Activated T-cell treated with anti-CD3 and anti-CD28 coated beads, Interleukin-2, amount 50 U/mL, for 4 hours (primary cell): ENCODE measurements around the gene RIMBP2. TPM values are rescaled to one million over a fixed set of nuclear protein-coding genes. Genes with fewer than 3 reads are reported as not detected.

Experiments
- ATAC-seq, 2 donors: fragments of 200-7000 bp; cut with Tn5 transposase; one replicate each; pipeline ENCODE4 v1.10.0; 2021
- DNase-seq: peaks from one replicate; pipeline ENCODE4 v3.0.0-alpha.2; 2020
- H3K27me3 Mint-ChIP-seq: one replicate; pipeline ENCODE4 v1.8.0; 2021; ENCODE audit warnings: low read depth, mixed read lengths
- H3K36me3 Mint-ChIP-seq: one replicate; pipeline ENCODE4 v1.8.0; 2022; ENCODE audit warnings: mixed read lengths; ENCODE audit not compliant: insufficient read depth
- H3K4me1 Mint-ChIP-seq: one replicate; pipeline ENCODE4 v1.8.0; 2021; ENCODE audit warnings: low read depth, mixed read lengths
- H3K4me3 Mint-ChIP-seq: one replicate; pipeline ENCODE4 v1.8.0; 2021; ENCODE audit warnings: mild to moderate bottlenecking, moderate library complexity, mixed read lengths
- H3K9me3 Mint-ChIP-seq: one replicate; pipeline ENCODE4 v1.8.0; 2021; ENCODE audit warnings: mixed read lengths
- total RNA-seq, 3 donors: library from RNA; stranded (reverse); gene quantifications; one replicate each; pipeline ENCODE4 v1.2.1, GENCODE V29; 2021

Gene RIMBP2
- total RNA-seq, 3 donors from 2014 or later, result not detected

GRCh38 chr12:130574402-130574801 lies 141.7 kb downstream of the RIMBP2 start:
- no peaks in the 10 kb centered on the region for H3K27me3 Mint-ChIP-seq
- no peaks in the 10 kb centered on the region for H3K9me3 Mint-ChIP-seq
- ATAC-seq, result no peak
- H3K36me3 Mint-ChIP-seq, result no peaks in the 10 kb centered on the region
- H3K4me3 Mint-ChIP-seq, result no peak overlapping the region
- DNase-seq, result no peak
- H3K4me1 Mint-ChIP-seq, result no peaks in the 10 kb centered on the region

GRCh38 chr12:130573766-130574165 lies 142.3 kb downstream of the RIMBP2 start:
- no peak for ATAC-seq
- H3K27me3 Mint-ChIP-seq, result no peaks in the 10 kb centered on the region
- no peaks in the 10 kb centered on the region for H3K9me3 Mint-ChIP-seq
- H3K36me3 Mint-ChIP-seq, result no peaks in the 10 kb centered on the region
- H3K4me3 Mint-ChIP-seq, result no peak overlapping the region
- H3K4me1 Mint-ChIP-seq, result no peaks in the 10 kb centered on the region
- DNase-seq, result no peak

GRCh38 chr12:130573235-130573634 lies 142.9 kb downstream of the RIMBP2 start:
- no peak for ATAC-seq
- H3K4me3 Mint-ChIP-seq, result no peak overlapping the region
- H3K9me3 Mint-ChIP-seq, result no peaks in the 10 kb centered on the region
- no peak for DNase-seq
- H3K4me1 Mint-ChIP-seq, result no peaks in the 10 kb centered on the region
- H3K27me3 Mint-ChIP-seq, result no peaks in the 10 kb centered on the region
- H3K36me3 Mint-ChIP-seq, result no peaks in the 10 kb centered on the region

- Mint-ChIP-seq H3K9me3 (no peaks in the 10 kb centered on the region), H3K27me3 (no peaks in the 10 kb centered on the region), H3K4me3 (no peak overlapping the region), H3K4me1 (no peaks in the 10 kb centered on the region), H3K36me3 (no peaks in the 10 kb centered on the region)
- DNase-seq, result no peak
- ATAC-seq, result no peak
Observed at GRCh38 chr12:130572553-130572952, 143.5 kb downstream of the RIMBP2 start.

GRCh38 chr12:130571734-130572133 lies 144.4 kb downstream of the RIMBP2 start:
- H3K4me3 Mint-ChIP-seq, result no peak overlapping the region
- no peaks in the 10 kb centered on the region for H3K4me1 Mint-ChIP-seq
- no peak for ATAC-seq
- DNase-seq, result no peak
- H3K36me3 Mint-ChIP-seq, result no peaks in the 10 kb centered on the region
- no peaks in the 10 kb centered on the region for H3K9me3 Mint-ChIP-seq
- H3K27me3 Mint-ChIP-seq, result no peaks in the 10 kb centered on the region

- ATAC-seq, result no peak
Observed at GRCh38 chr12:130571089-130571488, 145.0 kb downstream of the RIMBP2 start.

GRCh38 chr12:130569521-130569920 lies 146.6 kb downstream of the RIMBP2 start:
- H3K27me3 Mint-ChIP-seq, result no peaks in the 10 kb centered on the region
- no peak for DNase-seq
- no peaks in the 10 kb centered on the region for H3K36me3 Mint-ChIP-seq
- no peak for ATAC-seq
- H3K9me3 Mint-ChIP-seq, result peaks cover 11% of the 10 kb centered on the region
- H3K4me3 Mint-ChIP-seq, result no peak overlapping the region
- no peaks in the 10 kb centered on the region for H3K4me1 Mint-ChIP-seq

More at GRCh38 chr12:130571089-130571488, 145.0 kb downstream of the RIMBP2 start:
- Mint-ChIP-seq H3K4me1 (no peaks in the 10 kb centered on the region), H3K9me3 (peaks cover 3% of the 10 kb centered on the region), H3K27me3 (no peaks in the 10 kb centered on the region), H3K36me3 (no peaks in the 10 kb centered on the region), H3K4me3 (no peak overlapping the region)
- no peak for DNase-seq

- no peak overlapping the region for H3K4me3 Mint-ChIP-seq
- H3K27me3 Mint-ChIP-seq, result no peaks in the 10 kb centered on the region
- DNase-seq, result no peak
Observed at GRCh38 chr12:130568501-130568900, 147.6 kb downstream of the RIMBP2 start.

GRCh38 chr12:130568041-130568440 lies 148.1 kb downstream of the RIMBP2 start:
- no peaks in the 10 kb centered on the region for H3K27me3 Mint-ChIP-seq

More at GRCh38 chr12:130568501-130568900, 147.6 kb downstream of the RIMBP2 start:
- Mint-ChIP-seq H3K4me1 (no peaks in the 10 kb centered on the region), H3K9me3 (peaks cover 13% of the 10 kb centered on the region), H3K36me3 (no peaks in the 10 kb centered on the region)
- no peak for ATAC-seq

GRCh38 chr12:130566446-130567155 lies 149.5 kb downstream of the RIMBP2 start:
- no peaks in the 10 kb centered on the region for H3K36me3 Mint-ChIP-seq
- no peaks in the 10 kb centered on the region for H3K27me3 Mint-ChIP-seq
- no peak overlapping the region for H3K4me3 Mint-ChIP-seq
- no peaks in the 10 kb centered on the region for H3K4me1 Mint-ChIP-seq
- H3K9me3 Mint-ChIP-seq, result peaks cover 13% of the 10 kb centered on the region
- DNase-seq (no peak), ATAC-seq (no peak)

More at GRCh38 chr12:130568041-130568440, 148.1 kb downstream of the RIMBP2 start:
- Mint-ChIP-seq H3K9me3 (peaks cover 13% of the 10 kb centered on the region), H3K4me1 (no peaks in the 10 kb centered on the region), H3K36me3 (no peaks in the 10 kb centered on the region), H3K4me3 (no peak overlapping the region)
- DNase-seq, result no peak
- no peak for ATAC-seq

- no peak overlapping the region for H3K4me3 Mint-ChIP-seq
- H3K4me1 Mint-ChIP-seq, result no peaks in the 10 kb centered on the region
- H3K9me3 Mint-ChIP-seq, result peaks cover 17% of the 10 kb centered on the region
- peaks cover 2% of the 10 kb centered on the region for H3K27me3 Mint-ChIP-seq
- ATAC-seq (no peak), DNase-seq (no peak)
- H3K36me3 Mint-ChIP-seq, result no peaks in the 10 kb centered on the region
Observed at GRCh38 chr12:130565189-130565588, 150.9 kb downstream of the RIMBP2 start.

- no peaks in the 10 kb centered on the region for H3K4me1 Mint-ChIP-seq
- ATAC-seq, result no peak
- H3K4me3 Mint-ChIP-seq, result no peak overlapping the region
- no peaks in the 10 kb centered on the region for H3K36me3 Mint-ChIP-seq
- no peak for DNase-seq
- peaks cover 2% of the 10 kb centered on the region for H3K27me3 Mint-ChIP-seq
- H3K9me3 Mint-ChIP-seq, result peaks cover 17% of the 10 kb centered on the region
Observed at GRCh38 chr12:130563323-130563722, 152.8 kb downstream of the RIMBP2 start.

- H3K4me1 Mint-ChIP-seq, result no peaks in the 10 kb centered on the region
- peaks cover 17% of the 10 kb centered on the region for H3K9me3 Mint-ChIP-seq
- H3K27me3 Mint-ChIP-seq, result peaks cover 2% of the 10 kb centered on the region
- H3K4me3 Mint-ChIP-seq, result no peak overlapping the region
- ATAC-seq (no peak), DNase-seq (no peak)
- H3K36me3 Mint-ChIP-seq, result no peaks in the 10 kb centered on the region
Observed at GRCh38 chr12:130562716-130563115, 153.4 kb downstream of the RIMBP2 start.

- Mint-ChIP-seq H3K27me3 (peaks cover 2% of the 10 kb centered on the region), H3K4me3 (no peak overlapping the region), H3K4me1 (no peaks in the 10 kb centered on the region), H3K9me3 (peaks cover 8% of the 10 kb centered on the region), H3K36me3 (no peaks in the 10 kb centered on the region)
- DNase-seq (no peak), ATAC-seq (no peak)
Observed at GRCh38 chr12:130560321-130560720, 155.8 kb downstream of the RIMBP2 start.

GRCh38 chr12:130559806-130560205 lies 156.3 kb downstream of the RIMBP2 start:
- DNase-seq (no peak), ATAC-seq (no peak)
- no peaks in the 10 kb centered on the region for H3K36me3 Mint-ChIP-seq
- H3K9me3 Mint-ChIP-seq, result peaks cover 8% of the 10 kb centered on the region
- no peaks in the 10 kb centered on the region for H3K4me1 Mint-ChIP-seq
- no peak overlapping the region for H3K4me3 Mint-ChIP-seq
- H3K27me3 Mint-ChIP-seq, result peaks cover 2% of the 10 kb centered on the region
